Astrocyte (in vitro differentiated cells and primary cell): ENCODE results near the gene ARL5A. TPM values are rescaled to one million over a fixed set of nuclear protein-coding genes. Genes with fewer than 3 reads are reported as not detected.

ENCODE experiments used
- DNase-seq: peaks from one replicate; pipeline ENCODE4 v3.0.0-alpha.2; 2010; ENCODE audit warnings: low read depth
- FAIRE-seq: peaks from 2 replicates; lab custom pipeline; 2011; peaks lifted over from hg19 to GRCh38; lab: Jason Lieb, UNC
- H2AFZ ChIP-seq: 2 replicates; pipeline ENCODE4 v1.6.0; 2012; ENCODE audit warnings: low read depth, low read length, inconsistent platforms
- H3K27ac ChIP-seq: 2 replicates; pipeline ENCODE4 v1.5.1; 2011; ENCODE audit warnings: low read depth, low read length, inconsistent platforms
- H3K27me3 ChIP-seq: 2 replicates; pipeline ENCODE4 v1.6.0; 2011; ENCODE audit warnings: low read length, inconsistent platforms; ENCODE audit not compliant: insufficient read depth
- H3K36me3 ChIP-seq: 2 replicates; pipeline ENCODE4 v1.5.1; 2011; ENCODE audit warnings: low read length, inconsistent platforms; ENCODE audit not compliant: insufficient read depth
- H3K4me1 ChIP-seq: 2 replicates; pipeline ENCODE4 v1.5.1; 2011; ENCODE audit warnings: low read length, inconsistent platforms; ENCODE audit not compliant: insufficient read depth
- H3K4me2 ChIP-seq: 2 replicates; pipeline ENCODE4 v1.6.0; 2012; ENCODE audit warnings: low read length, inconsistent platforms
- H3K4me3 ChIP-seq: 2 replicates; pipeline ENCODE4 v1.5.1; 2011; ENCODE audit warnings: low read depth, mild to moderate bottlenecking, low read length, inconsistent platforms; ENCODE audit not compliant: insufficient read depth
- H3K79me2 ChIP-seq: 2 replicates; pipeline ENCODE4 v1.6.0; 2012; ENCODE audit warnings: mild to moderate bottlenecking, low read length, inconsistent platforms; ENCODE audit not compliant: insufficient read depth
- H3K9ac ChIP-seq: 2 replicates; pipeline ENCODE4 v1.6.0; 2012; ENCODE audit warnings: mild to moderate bottlenecking, low read length, inconsistent platforms
- H3K9me3 ChIP-seq: 2 replicates; pipeline ENCODE4 v1.5.1; 2012; ENCODE audit warnings: low read depth, mild to moderate bottlenecking, low read length, inconsistent platforms; ENCODE audit not compliant: insufficient read depth
- H4K20me1 ChIP-seq: 2 replicates; pipeline ENCODE4 v1.6.0; 2012; ENCODE audit warnings: low read length, inconsistent platforms; ENCODE audit not compliant: insufficient read depth
- H3K27ac Mint-ChIP-seq: one replicate; pipeline ENCODE4 v1.8.0; 2021; ENCODE audit warnings: mild to moderate bottlenecking, mixed read lengths; ENCODE audit not compliant: unreplicated experiment
- H3K27me3 Mint-ChIP-seq: one replicate; pipeline ENCODE4 v1.8.0; 2021; ENCODE audit warnings: low read depth, mixed read lengths; ENCODE audit not compliant: unreplicated experiment
- H3K36me3 Mint-ChIP-seq: one replicate; pipeline ENCODE4 v1.8.0; 2021; ENCODE audit warnings: low read depth, mixed read lengths; ENCODE audit not compliant: unreplicated experiment
- H3K4me1 Mint-ChIP-seq: one replicate; pipeline ENCODE4 v1.8.0; 2021; ENCODE audit warnings: low read depth, mixed read lengths; ENCODE audit not compliant: unreplicated experiment
- H3K4me3 Mint-ChIP-seq: one replicate; pipeline ENCODE4 v1.8.0; 2021; ENCODE audit warnings: mild to moderate bottlenecking, moderate library complexity, mixed read lengths; ENCODE audit not compliant: unreplicated experiment
- H3K9me3 Mint-ChIP-seq: one replicate; pipeline ENCODE4 v1.8.0; 2021; ENCODE audit warnings: mild to moderate bottlenecking, mixed read lengths; ENCODE audit not compliant: unreplicated experiment
- EZH2 ChIP-seq: IDR thresholded peaks from 2 replicates; pipeline ENCODE4 v1.6.1; 2012; ENCODE audit warnings: mild to moderate bottlenecking, low read length, inconsistent platforms; ENCODE audit not compliant: insufficient read depth
- total RNA-seq: library from RNA; stranded (reverse); gene quantifications from 2 replicates; pipeline ENCODE4 v1.2.1, GENCODE V29; 2021
- TF ChIP-seq, protein P1 (sequence below): IDR thresholded peaks from 2 replicates; pipeline ENCODE4 v1.5.1; 2011; ENCODE audit warnings: low read depth, mild to moderate bottlenecking, inconsistent platforms, low read length, moderate library complexity; ENCODE audit not compliant: insufficient read depth

The ARL5A gene
- total RNA-seq, 1 donor from 2014 or later, result 69.7 TPM

- Histone ChIP-seq H3K27ac (no peak overlapping the region), H3K36me3 (no peaks in the 10 kb centered on the region), H2AFZ (no peak overlapping the region), H4K20me1 (no peaks in the 10 kb centered on the region), H3K4me1 (no peaks in the 10 kb centered on the region), H3K9me3 (no peaks in the 10 kb centered on the region), H3K4me3 (no peak overlapping the region), H3K27me3 (no peaks in the 10 kb centered on the region), H3K4me2 (no peak overlapping the region), H3K79me2 (no peaks in the 10 kb centered on the region), H3K9ac (no peak overlapping the region)
- no peaks in the 10 kb centered on the region for H3K4me1 Mint-ChIP-seq
- no peak overlapping the region for H3K4me3 Mint-ChIP-seq
- no peak for TF ChIP-seq EZH2
- TF ChIP-seq, protein P1, sequence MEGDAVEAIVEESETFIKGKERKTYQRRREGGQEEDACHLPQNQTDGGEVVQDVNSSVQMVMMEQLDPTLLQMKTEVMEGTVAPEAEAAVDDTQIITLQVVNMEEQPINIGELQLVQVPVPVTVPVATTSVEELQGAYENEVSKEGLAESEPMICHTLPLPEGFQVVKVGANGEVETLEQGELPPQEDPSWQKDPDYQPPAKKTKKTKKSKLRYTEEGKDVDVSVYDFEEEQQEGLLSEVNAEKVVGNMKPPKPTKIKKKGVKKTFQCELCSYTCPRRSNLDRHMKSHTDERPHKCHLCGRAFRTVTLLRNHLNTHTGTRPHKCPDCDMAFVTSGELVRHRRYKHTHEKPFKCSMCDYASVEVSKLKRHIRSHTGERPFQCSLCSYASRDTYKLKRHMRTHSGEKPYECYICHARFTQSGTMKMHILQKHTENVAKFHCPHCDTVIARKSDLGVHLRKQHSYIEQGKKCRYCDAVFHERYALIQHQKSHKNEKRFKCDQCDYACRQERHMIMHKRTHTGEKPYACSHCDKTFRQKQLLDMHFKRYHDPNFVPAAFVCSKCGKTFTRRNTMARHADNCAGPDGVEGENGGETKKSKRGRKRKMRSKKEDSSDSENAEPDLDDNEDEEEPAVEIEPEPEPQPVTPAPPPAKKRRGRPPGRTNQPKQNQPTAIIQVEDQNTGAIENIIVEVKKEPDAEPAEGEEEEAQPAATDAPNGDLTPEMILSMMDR, result no peak
- no peaks in the 10 kb centered on the region for H3K9me3 Mint-ChIP-seq
- H3K27me3 Mint-ChIP-seq, result peaks cover 2% of the 10 kb centered on the region
- FAIRE-seq (no peak), DNase-seq (no peak)
- no peak overlapping the region for H3K27ac Mint-ChIP-seq
- H3K36me3 Mint-ChIP-seq, result peaks cover 2% of the 10 kb centered on the region
These were observed 41.1 kb upstream of the ARL5A start for GRCh38 chr2:151869291-151869690.

- no peaks in the 10 kb centered on the region for H3K36me3 ChIP-seq
- no peak overlapping the region for H2AFZ ChIP-seq
- TF ChIP-seq, protein P1, result no peak
- TF ChIP-seq EZH2, result no peak
- H3K4me2 ChIP-seq, result no peak overlapping the region
- Mint-ChIP-seq H3K36me3 (no peaks in the 10 kb centered on the region), H3K4me1 (peaks cover 5% of the 10 kb centered on the region), H3K27me3 (no peaks in the 10 kb centered on the region), H3K4me3 (no peak overlapping the region), H3K9me3 (no peaks in the 10 kb centered on the region), H3K27ac (no peak overlapping the region)
- FAIRE-seq (no peak), DNase-seq (no peak)
- H3K4me3 ChIP-seq, result no peak overlapping the region
- no peaks in the 10 kb centered on the region for H3K79me2 ChIP-seq
- no peaks in the 10 kb centered on the region for H4K20me1 ChIP-seq
- H3K9ac ChIP-seq, result no peak overlapping the region
- H3K27me3 ChIP-seq, result no peaks in the 10 kb centered on the region
- no peaks in the 10 kb centered on the region for H3K4me1 ChIP-seq
- no peaks in the 10 kb centered on the region for H3K9me3 ChIP-seq
- H3K27ac ChIP-seq, result no peak overlapping the region
These were observed 34.5 kb upstream of the ARL5A start for GRCh38 chr2:151862700-151863099.

GRCh38 chr2:151861174-151861573 is 33.0 kb upstream of the ARL5A start:
- Histone ChIP-seq H3K9ac (no peak overlapping the region), H3K27ac (no peak overlapping the region), H3K4me1 (no peaks in the 10 kb centered on the region), H3K36me3 (no peaks in the 10 kb centered on the region), H3K4me2 (no peak overlapping the region), H3K79me2 (no peaks in the 10 kb centered on the region), H3K27me3 (no peaks in the 10 kb centered on the region), H3K9me3 (no peaks in the 10 kb centered on the region), H2AFZ (no peak overlapping the region), H4K20me1 (no peaks in the 10 kb centered on the region), H3K4me3 (no peak overlapping the region)
- DNase-seq, result no peak
- TF ChIP-seq EZH2, result no peak
- TF ChIP-seq, protein P1, result no peak
- no peak overlapping the region for H3K27ac Mint-ChIP-seq
- no peaks in the 10 kb centered on the region for H3K36me3 Mint-ChIP-seq
- no peaks in the 10 kb centered on the region for H3K27me3 Mint-ChIP-seq
- no peaks in the 10 kb centered on the region for H3K9me3 Mint-ChIP-seq
- H3K4me1 Mint-ChIP-seq, result peaks cover 5% of the 10 kb centered on the region
- FAIRE-seq, result no peak
- no peak overlapping the region for H3K4me3 Mint-ChIP-seq
